Measurements from ENCODE around the gene FIP1L1.
A peak's percentile ranks its signal among the peaks of the same experiment; 100 is the strongest.

The FIP1L1 gene

DNA sequence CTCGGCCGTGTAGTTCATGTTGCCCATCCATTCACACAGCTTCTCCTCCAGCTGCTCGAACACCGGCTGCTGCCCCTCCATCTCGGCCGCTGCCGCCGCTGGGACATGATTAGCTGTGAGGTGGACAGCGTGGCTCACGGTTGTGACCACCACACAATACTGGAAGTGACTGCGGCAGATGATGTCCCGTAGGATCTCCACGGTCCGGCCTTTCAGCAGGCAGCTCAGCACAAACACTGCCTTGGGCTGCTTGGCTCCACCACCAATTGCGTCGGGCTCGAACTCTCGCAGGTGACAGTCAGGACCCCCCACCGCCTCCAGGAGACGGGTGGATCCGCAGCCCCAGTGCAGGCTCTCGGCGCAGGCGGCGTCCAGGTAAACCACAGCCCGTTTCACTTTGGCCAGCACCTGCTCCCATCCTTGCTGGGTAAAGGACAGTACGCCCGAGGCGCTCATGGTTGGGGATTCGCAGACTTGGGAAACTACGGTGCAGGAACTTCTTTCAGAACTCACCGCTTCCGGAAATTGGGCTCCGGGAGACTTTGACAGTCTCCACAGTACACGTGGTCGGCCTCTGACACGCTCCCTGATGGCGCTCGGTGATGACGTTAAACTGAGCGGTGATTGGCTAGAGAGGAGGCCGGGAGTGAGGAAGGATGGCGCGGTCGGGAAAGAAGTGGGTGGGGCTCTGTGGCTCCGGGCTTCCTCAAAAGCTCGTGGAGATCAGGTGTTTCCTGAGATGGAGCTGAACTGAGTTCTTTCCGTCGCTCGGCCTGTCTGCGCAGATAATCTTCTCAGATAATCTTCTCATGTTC lies 11.7 kb upstream of the FIP1L1 start, which contains the start of gene SCFD2:
Gene SCFD2 (minus strand): TSS at position 576 of the 815 bp plus-strand sequence.
- ChIA-PET POLR2A (ENCODE audit: low non-redundant PET) (interaction anchor here (0.8 kb wide), 1 partner anchor 18 kb away, joined by 3 read pairs; no protein-coding TSS in a partner anchor), CTCF (interaction anchor here (0.6 kb wide), 2 partner anchors 78 to 868 kb away, joined by 3 read pairs; no protein-coding TSS in a partner anchor)
- DNase-seq (ENCODE audit: low spot score): peak; percentile 98
- no peak for TF ChIP-seq CTCF (conservative IDR thresholded peaks at IDR 0.05; ENCODE audit: low read depth)
- H3K27ac ChIP-seq: peak within 1 kb of the TSS; percentile 65

DNA sequence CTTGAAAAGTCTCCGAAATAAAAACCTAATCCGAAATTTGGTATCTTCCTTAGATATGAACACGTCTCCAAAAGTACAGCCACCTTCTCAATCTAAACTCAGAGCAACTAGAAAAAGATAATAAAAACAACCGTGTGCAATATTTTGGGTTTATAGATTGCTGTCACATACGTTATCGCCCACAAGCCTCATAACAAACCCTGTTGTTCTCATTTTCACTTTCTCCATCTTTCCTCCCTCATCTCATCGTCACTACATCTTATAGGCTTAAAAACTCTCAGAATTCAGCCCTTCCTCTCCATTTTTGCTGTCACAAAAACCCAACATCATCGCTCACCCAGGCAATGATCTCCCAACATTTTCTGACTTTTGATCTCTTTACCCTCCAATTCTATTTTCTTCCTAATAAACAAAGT lies 11.1 kb upstream of the FIP1L1 start:
- ChIA-PET POLR2A (ENCODE audit: low non-redundant PET) (interaction anchor here (0.8 kb wide), 1 partner anchor 19 kb away, joined by 3 read pairs; no protein-coding TSS in a partner anchor), CTCF (interaction anchor here (0.6 kb wide), 1 partner anchor 47 kb away, joined by 3 read pairs; no protein-coding TSS in a partner anchor)
- DNase-seq (ENCODE audit: low spot score): no peak
- H3K27ac ChIP-seq: peak overlapping the region; percentile 65
- no peak for TF ChIP-seq CTCF (conservative IDR thresholded peaks at IDR 0.05; ENCODE audit: low read depth)

DNA sequence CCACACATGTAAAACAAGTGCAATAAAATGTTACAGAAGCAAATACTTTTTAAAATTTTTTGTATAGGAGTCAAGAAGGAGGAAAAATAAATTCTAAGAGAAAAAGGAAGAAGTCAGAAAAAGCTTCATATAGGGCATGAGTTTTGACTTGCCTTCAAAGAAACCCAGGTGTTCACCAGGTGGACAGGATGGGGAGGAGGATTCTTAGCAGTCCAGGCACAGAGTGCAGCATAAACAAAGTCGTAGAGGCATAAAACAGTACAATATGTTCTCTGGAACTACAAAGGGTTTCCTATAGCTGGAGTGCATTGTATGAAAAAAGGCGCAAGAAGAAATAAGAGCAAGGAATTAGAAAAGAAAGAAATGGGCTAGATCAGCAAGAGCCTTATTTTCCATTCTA lies 9.7 kb upstream of the FIP1L1 start:
- POLR2A ChIA-PET (ENCODE audit: low non-redundant PET): no interaction called here
- no peak for DNase-seq (ENCODE audit: low spot score)
- CTCF ChIA-PET: no interaction called here
- TF ChIP-seq CTCF (conservative IDR thresholded peaks at IDR 0.05; ENCODE audit: low read depth): no peak
- H3K27ac ChIP-seq: no peak overlapping the region

DNA sequence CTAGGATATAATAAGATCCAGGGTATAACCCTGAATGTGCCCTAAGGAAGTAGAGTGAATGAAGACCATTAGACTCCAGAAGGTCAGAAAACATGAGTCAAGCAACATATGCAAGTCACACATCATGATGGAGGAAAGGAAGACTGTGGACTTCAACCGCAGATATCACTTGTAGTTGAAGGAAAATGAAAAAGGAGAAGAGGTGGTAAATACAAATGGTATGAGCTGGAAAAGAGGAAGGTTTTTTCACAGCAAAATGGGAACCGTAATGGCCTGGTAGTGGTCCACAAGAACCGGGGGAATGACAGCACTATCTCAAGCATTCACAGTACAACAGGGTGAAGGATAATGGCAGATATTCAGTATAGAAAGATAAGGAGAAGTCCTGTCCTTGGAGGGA lies 6.4 kb upstream of the FIP1L1 start:
- DNase-seq (ENCODE audit: low spot score): no peak
- ChIA-PET POLR2A (ENCODE audit: low non-redundant PET) (no interaction called here), CTCF (no interaction called here)
- no peak overlapping the region for H3K27ac ChIP-seq
- no peak for TF ChIP-seq CTCF (conservative IDR thresholded peaks at IDR 0.05; ENCODE audit: low read depth)

GRCh38 chr4:53371843-53372521 lies 5.5 kb upstream of the FIP1L1 start:
- ChIA-PET CTCF (interaction anchor here (0.6 kb wide), 1 partner anchor 8 kb away, joined by 3 read pairs; no protein-coding TSS in a partner anchor), POLR2A (ENCODE audit: low non-redundant PET) (no interaction called here)
- no peak for DNase-seq (ENCODE audit: low spot score)
- TF ChIP-seq CTCF (conservative IDR thresholded peaks at IDR 0.05; ENCODE audit: low read depth): no peak
- H3K27ac ChIP-seq: no peak overlapping the region

DNA sequence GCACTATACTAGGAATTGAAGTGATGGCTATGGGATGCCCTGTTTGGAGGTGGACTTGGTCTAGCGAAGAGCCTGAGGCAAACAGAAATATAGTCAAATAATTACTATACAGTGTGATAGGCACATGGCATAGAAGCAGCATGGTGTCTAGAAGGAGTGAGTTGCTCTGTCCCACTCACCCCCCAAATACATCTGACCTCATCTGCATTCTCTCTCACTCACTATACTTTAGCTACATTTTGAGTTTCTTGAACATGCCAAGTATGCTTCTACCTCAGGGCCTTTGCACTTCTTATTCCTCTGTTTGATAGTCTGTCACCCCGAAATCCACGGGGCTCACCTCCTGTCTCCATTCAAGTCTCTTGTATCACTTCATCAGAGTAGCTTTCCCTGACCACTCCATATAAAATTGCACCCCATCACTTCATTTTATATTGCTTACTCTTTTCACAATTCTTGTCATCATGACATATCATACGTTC lies 2.6 kb upstream of the FIP1L1 start:
- TF ChIP-seq CTCF (conservative IDR thresholded peaks at IDR 0.05; ENCODE audit: low read depth): no peak
- DNase-seq (ENCODE audit: low spot score): no peak
- POLR2A ChIA-PET (ENCODE audit: low non-redundant PET): no interaction called here
- CTCF ChIA-PET: interaction anchor here (0.6 kb wide), 1 partner anchor 268 kb away, joined by 4 read pairs; no protein-coding TSS in a partner anchor
- H3K27ac ChIP-seq: no peak overlapping the region
